Renal cortex interstitium (tissue), 11 donors: ENCODE measurements around the gene GDPD4. TPM values are rescaled to one million over a fixed set of nuclear protein-coding genes. Genes with fewer than 3 reads are reported as not detected.
"Not testable (repeated sequence)": the region's sequence is repeated elsewhere in the genome, so short reads cannot be mapped to it uniquely, and the experiment has no call there.

Experiments used
- DNase-seq, 11 donors: peaks; one replicate each; pipeline ENCODE4 v3.0.0-alpha.2; 2013; ENCODE audit warnings: low read depth in 9 of 11, low spot score in 4 of 11; ENCODE audit errors: extremely low read depth in 1 of 11
- polyA plus RNA-seq, 3 donors: library from polyadenylated mRNA; unstranded; fragments of 120-200 nt; gene quantifications; one replicate each; pipeline ENCODE4 v1.2.1, GENCODE V29; 2013; ENCODE audit not compliant: insufficient read length in 3 of 3

The GDPD4 gene
- polyA plus RNA-seq, 3 donors, result 0.13 to 0.17 (median 0.14) TPM

DNA sequence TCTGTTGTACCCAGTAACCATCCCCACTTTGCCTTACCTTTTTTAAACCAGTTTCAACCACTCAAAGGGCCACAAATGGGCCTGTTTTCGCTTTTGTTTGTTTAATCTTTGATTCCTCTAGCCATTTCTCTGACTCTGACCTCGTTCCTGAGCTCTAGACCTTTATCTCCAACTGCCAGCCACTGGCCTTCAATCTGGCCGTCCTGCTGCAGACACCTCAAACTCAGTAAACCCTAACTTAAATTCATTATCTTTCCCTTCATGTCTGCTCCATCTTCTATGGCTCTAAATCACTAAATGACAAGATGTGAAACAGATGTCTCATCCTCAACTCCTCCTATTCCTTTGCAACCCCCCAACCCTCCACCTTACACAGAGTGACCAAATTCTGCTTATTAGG is 1.3 kb upstream of the GDPD4 start:
- DNase-seq, result no peak

DNA sequence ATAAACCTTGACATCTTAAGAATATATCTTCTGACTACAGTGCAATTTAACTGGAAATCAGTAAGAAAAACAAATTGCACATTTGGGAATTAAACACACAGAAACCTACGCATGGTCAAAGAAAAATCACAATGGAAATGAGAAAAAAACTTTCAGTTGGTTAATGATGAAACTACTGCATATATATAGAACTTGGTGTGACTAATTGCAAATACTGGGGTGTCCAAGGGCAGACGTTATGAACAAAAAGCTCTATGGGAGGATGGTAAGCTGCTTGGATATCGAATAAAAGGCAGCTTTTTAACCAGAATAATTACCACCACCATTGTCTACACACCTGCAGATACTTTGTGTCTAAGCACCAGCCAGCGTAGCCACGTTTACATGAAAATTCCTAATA is 791 bp downstream of the GDPD4 start:
- no peak for DNase-seq

DNA sequence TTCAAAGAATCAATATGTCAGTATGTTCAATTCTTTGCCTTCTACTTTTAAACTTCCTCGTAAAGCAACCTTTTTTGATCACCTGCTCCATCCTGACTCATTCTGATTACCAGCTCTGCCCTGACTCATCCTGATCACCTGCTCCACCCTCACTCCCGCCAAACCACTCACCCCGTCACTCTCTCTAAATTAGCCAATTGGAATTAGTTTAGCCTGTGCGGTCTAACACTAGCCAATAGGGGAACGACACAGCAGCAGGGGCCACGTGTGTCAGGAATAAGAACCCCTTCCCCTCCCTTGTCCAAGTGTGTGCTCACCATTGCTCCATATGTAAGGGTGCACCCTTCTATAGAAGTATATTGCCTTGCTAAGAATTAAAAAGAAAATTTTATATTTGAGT is 1.5 kb downstream of the GDPD4 start:
- DNase-seq, result not testable (repeated sequence)

DNA sequence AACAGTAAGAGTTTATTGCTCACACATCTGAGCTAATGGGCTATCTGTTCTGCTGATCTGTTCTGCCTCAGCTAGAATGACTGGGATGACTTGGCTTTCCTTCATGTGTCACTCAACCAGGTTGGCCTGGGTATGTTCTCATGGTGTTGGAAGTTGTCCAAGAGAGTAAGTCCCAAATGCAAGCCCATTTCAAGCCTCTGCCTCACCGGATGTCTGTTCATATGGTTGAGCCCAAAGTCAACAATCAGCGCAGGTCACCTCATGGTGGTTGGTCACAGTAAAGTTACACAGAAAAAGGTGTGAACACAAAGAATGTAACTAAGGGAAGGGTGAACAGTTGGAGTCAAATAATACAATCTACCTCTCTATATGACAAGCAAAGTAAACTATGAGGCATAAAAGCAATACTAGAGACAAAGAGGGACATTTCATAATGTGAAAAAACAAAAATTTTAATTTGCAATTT is 1.9 kb downstream of the GDPD4 start:
- DNase-seq, result no peak

DNA sequence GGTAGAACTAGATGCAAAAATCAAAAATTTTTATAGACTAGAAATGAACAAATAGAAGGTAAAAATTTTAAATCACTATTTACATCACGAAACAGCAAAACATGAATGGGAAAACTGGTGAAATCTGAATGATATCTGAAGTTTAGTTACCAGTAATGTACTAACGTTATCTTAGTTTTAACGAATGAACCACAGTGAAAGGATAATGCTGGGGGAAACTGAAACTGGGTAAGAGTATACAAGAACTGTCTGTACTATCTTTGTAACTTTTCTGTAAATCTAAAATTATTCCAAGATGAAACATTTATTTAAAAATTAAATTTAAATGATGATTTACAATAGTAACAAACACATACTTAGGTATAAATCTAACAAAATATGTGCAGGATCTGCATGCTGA is 7.4 kb downstream of the GDPD4 start:
- DNase-seq, result no peak

DNA sequence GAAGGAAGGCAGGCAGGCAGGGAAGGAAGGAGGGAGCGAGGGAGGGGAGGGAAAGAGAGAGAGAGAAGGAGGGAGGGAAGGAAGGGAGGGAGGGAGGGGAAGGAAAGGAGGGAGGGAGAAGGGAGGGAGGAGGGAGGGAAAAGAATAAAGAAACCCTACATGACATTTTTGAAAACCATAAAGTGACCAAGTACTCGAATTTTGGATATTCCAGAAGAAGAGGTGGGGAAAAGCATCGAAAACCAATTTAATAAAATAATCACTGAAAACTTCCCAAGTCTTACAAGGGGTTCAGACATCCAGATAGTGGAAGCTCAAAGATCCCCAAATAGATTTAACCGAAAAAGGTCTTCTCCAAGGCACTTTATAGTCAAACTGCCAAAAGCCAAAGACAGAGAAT is 11.7 kb downstream of the GDPD4 start:
- no peak for DNase-seq

DNA sequence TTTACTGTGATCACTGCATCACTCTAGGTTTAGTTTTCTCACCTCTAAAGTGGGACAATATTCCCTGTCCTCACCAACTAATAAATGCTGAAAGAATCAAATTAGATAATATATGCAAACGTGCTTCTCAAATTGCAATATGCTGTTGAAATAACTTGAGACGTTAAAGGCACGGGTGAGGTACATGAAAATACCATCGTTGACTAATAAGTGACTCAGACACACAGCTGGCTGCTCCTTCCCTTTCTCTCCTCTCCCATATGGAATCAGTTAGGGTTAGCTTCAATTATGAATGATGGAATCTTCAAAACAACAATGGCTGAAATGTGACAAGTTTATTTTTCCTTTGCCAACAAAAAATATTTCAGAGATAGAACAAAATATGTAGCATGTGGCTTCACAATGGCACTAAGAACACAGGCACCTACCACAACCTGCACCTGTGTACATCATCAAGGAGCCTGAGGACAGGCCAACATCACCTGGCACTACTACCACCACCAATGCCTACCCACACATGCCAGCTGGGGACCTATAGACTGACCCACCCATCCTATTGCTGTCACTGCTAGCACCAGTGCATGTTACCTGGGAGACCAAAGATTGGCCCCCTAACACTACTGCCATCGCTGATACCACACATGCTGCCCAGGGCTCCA is 13.7 kb downstream of the GDPD4 start:
- DNase-seq, result no peak

DNA sequence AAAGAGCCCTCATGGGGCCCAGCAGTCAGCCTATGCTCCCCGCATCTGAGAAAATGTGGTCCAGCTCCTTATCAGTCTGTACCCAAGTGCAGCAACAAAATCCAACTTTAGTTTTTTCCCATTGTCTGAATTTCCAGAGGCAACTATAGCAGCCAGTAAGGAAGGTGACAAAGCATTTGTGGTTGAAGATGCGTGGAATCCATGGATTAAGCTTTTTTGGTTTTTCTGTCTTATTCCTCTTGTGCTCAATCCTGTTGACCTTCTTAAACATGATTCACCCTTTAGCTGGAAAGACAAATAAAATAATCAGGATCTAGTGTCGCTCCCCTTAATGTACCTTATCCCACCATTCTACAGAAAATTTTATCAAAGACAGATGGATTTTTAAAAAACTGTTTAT is 14.3 kb downstream of the GDPD4 start:
- no peak for DNase-seq

DNA sequence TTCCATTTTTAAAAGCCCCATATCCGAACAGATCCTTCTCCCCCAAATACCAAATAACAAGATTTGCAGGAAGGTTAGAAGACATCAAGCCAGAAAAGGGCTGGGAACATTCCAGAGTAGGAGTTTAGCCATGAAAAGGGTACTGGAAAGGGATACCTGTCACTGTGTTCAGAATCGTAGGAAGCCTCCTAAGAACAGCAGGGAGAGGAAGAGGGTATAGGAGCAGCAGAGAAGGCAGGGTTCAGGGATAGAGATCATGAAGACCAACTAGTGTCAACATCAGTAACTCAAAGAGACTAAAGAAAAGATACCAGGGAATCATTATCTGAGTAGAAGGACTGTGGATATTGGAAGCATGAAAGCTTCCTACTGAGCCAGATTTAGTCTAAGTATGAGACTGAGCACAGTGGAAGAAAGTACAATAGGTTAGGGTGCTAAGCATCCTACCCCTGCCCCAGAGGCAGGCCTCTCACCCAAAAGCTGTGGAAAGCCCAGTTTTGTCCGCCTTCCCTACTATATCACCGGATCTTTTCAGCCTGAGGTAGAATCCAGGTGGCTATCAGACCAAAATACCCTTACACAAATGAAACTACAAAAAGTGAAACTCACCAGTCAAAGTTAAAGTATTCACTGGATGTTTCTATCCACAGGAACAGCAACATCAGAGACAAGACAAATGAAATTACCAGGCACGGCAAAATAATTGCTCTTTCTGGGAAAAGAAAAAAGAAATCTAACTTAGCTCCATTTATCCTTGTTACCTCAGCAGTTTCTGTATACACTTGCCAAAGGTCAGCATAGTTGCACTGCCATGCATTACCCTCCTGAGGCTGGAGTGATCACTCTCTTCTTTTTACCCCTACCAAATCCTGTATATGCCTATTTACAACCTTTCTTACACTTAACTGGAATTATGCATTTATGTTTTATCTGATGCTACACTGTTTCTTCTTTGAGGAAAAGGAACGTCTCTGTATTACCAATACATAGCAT is 16.7 kb downstream of the GDPD4 start:
- no peak for DNase-seq

DNA sequence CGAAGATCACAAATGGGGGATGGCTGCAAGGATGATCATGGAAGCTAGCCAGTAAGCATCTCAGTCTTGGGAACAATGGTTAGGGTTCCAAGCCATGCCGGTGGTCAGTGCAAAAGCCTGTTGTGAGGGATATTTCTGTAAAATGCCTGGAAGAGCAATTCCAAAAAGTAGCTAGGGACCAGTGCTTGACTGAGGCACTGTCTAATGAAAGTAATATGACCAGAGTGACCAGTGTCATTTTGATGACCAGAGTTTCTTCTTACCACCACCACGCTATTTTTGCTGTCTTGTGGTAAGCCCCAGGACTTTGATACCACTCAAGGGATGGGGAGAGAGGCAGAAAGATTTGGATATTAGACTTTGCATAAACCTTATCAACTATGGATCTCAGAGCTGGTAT is 18.4 kb downstream of the GDPD4 start:
- DNase-seq, result no peak

DNA sequence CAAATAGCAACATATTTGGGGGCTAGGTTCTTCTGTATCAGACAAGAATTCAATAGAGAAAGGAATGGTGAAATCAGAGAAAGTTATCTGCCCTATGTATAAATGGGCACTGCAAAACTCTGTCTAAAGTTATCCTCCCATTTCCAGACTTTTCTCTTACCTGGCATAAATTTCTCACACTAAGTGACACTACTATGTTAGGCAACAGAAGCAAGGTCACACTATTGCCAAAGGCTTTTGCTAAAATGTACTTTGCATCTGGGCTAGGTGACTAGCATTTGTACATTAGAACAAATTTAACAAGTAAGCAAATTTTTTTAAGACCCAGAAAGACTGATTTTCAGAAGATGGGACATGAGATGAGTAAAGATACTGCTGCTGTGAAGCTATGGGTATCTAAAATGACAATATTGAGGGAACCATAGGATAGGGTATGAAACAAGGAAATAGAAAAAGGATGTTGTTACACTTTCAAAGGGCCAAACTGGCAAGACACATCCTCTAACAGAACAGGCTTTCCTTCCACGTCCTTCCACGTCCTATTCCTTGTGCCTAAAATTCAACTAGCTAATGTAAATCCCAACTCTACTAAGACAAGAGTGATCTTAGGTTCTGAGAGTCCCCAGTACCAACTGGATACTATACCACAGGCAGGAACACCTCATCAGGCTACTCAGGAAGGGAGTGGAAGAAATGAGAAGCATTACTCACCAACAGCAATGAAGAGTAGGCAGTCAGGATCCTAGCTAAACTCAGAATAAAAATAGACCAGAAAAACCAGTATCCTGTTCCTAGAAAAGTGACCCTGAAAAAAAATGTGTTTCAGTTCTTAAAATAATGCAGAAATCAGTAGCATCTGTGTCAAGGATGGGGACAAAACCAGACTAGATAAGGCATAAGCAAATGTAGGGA is 22.6 kb downstream of the GDPD4 start:
- DNase-seq, result no peak

DNA sequence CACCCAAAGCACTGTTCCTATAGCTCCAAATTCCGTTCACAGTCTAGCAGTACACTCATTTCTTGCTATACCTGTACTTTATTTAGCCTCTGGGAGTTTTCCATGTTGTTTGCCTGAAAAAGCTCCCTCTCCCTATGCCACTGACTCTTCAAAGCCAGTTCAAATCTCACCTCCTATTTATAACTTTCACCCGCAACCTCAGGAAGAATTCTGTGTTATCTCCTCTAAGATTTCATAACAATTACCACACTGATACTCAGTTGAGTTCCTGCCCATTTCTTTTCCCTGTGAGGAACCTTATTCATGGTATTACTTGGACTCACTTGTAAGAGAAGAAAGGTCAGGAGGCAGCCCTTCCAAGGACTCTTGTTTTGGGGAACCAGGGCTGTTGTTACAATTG is 25.2 kb downstream of the GDPD4 start:
- no peak for DNase-seq

DNA sequence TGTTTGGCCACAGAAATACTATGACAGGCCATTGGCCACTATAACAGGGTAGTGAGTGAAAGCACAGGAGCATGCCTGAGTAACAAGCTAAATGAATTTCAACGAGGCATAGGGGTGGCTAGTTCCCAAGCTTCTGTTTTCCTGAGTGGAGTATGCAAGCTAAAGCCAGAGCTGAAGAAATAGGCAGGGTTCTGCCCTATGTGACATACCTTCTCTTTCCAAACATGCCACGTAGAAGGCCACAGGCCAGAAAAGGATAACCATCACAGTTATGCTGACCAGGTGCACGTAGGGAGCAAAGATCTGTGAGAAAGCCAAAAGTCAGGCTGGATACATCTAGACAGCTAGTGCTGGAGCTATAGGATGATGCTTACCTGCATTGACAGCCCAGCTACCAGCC is 30.6 kb downstream of the GDPD4 start:
- no peak for DNase-seq

DNA sequence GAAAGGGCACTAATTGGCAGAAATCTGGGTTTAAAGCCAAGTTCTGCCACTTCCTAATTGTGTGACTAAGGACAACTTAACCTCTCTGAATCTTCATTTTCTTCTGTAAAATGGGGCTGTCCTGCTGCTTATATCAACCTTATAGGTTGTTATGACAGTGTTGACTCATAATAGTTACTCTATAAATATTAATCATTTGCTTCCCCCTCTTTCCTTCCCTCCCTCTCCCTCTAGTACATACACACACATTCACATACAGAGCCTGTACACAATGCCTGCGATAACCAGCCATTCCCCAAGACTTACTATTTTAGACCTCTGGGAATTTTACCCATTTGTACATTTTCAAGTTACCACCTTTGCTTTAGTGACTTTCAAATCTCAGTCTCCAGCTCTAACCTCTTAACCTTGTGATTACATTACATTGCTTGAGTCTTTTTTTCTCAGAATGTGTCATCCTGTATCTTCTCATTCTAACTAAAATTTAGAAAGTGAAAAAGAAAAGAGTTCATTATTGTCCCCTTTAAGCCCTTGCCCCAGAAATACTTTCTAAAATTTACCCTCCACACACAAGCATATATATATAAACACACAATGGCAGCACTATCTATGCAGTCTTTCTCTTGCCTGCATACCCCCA is 31.9 kb downstream of the GDPD4 start:
- no peak for DNase-seq

DNA sequence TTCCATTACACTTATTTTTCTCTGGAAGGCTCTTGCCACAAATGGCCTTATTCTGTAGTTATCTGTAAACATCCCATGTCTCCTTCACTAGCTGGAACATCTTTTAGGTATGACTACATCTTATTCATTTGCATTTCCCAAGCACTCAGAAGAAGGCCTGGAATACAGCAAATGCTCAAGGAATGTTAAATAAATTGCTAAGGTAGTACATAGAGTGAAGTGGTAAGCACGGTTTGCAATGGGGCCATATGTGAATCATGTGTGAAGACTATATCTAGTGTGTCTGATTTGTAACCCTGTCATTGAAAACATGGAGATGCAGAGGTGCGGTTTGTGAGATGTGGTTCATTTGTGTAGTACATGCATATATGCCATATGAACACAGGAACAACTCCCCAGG is 33.5 kb downstream of the GDPD4 start:
- no peak for DNase-seq

DNA sequence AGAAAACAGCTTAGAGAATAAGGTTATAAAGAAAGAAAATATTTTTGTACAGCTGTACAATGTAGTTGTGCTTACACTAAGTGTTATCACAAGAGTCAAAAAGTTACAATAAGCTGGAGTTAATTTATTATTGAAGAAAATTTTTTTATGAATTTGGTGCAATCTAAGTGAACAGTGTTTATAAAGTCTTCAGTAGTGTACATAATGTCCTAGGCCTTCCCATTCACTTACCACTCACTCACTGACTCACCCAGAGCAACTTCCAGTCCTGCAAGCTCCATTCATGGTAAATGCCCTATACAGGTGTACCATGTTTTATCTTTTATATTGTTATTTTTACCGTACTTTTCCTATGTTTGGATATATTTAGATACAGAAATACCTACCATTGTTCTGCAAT is 34.7 kb downstream of the GDPD4 start:
- no peak for DNase-seq

DNA sequence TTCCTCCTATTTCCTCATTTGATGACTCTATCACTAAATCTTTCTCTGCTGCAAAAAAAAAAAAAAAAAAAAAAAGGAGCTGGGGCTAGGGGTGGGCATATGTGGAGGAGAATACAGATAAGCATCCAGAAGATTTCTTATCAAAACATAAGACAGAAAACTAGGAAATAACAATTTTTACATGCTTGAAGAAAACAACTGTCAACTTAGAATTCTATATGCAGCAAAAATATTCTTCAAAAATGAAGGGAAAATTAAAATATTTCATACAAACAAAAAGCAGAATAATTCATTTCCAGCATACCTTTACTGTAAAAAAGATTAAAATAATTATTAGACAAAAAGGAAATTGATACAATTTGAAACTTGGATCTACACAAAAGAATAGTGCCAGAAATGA is 38.7 kb downstream of the GDPD4 start:
- DNase-seq, result no peak

DNA sequence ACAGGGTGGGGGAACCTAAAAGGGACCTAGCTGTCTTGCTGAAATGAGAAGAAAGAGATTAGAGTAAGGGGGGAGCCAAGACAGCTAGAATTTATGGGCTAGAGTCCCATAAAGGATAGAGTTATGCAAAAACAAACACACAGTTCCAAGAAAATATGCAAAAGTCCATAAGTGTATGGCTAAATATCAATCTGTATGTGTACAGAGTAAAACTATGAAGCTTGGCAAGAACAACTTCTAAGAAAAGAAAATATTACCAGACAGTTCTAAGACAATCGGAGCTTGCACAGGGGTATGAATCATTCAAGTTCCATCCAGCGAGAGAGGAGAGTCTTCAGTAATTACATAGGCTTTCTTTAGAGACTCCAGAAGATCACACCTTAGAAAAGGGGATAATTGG is 41.8 kb downstream of the GDPD4 start:
- peak in 1 of 11 donors; percentile 7 for DNase-seq

DNA sequence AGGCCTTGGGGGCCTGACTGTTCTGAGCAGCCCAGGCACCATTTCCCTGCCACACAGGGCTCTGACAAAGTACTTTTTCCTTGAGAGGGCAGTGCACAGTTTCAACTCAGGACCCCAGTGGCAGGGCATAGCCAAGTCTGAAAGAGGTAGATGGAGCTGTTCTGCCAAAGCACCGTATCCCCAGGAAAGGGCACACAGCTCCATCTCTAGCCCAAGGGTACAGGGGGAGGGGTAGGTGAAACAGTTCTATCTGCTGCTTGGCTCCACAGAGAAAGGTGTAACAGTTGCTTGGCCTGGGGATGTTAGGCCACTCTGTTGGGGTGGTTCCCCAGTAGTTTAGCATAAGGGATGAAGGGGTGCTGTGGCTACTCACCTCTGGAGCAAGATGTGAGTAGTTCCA is 47.8 kb downstream of the GDPD4 start:
- no peak for DNase-seq
